ENCODE results near the gene NUP210.
A peak's percentile ranks its signal among the peaks of the same experiment; 100 is the strongest.

Gene NUP210

GRCh38 chr3:13292375-13292774, 127.7 kb downstream of the NUP210 start:
- DNase-seq (ENCODE audit: low read depth, low spot score): no peak

- DNase-seq (ENCODE audit: low read depth, low spot score): no peak
Measured at GRCh38 chr3:13290941-13291340, 129.2 kb downstream of the NUP210 start.

- no peak for DNase-seq (ENCODE audit: low read depth, low spot score)
Measured at GRCh38 chr3:13289771-13290285, 130.3 kb downstream of the NUP210 start.

GRCh38 chr3:13288732-13289718, 131.1 kb downstream of the NUP210 start:
- no peak for DNase-seq (ENCODE audit: low read depth, low spot score)

GRCh38 chr3:13287833-13288232, 132.3 kb downstream of the NUP210 start:
- no peak for DNase-seq (ENCODE audit: low read depth, low spot score)

- no peak for DNase-seq (ENCODE audit: low read depth, low spot score)
Measured at GRCh38 chr3:13286873-13287272, 133.2 kb downstream of the NUP210 start.

GRCh38 chr3:13285007-13285567, 135.0 kb downstream of the NUP210 start:
- no peak for DNase-seq (ENCODE audit: low read depth, low spot score)

- DNase-seq (ENCODE audit: low read depth, low spot score): no peak
Measured at GRCh38 chr3:13283877-13284264, 136.3 kb downstream of the NUP210 start.

- peak; percentile 57 for DNase-seq (ENCODE audit: low read depth, low spot score)
Measured at GRCh38 chr3:13282986-13283876, 136.9 kb downstream of the NUP210 start.

- DNase-seq (ENCODE audit: low read depth, low spot score): no peak
Measured at GRCh38 chr3:13282358-13282985, 137.7 kb downstream of the NUP210 start.

- peak; percentile 38 for DNase-seq (ENCODE audit: low read depth, low spot score)
Measured at GRCh38 chr3:13281507-13282357, 138.4 kb downstream of the NUP210 start.

- DNase-seq (ENCODE audit: low read depth, low spot score): no peak
Measured at GRCh38 chr3:13280811-13281506, 139.2 kb downstream of the NUP210 start.

- no peak for DNase-seq (ENCODE audit: low read depth, low spot score)
Measured at GRCh38 chr3:13280122-13280790, 139.9 kb downstream of the NUP210 start.

- DNase-seq (ENCODE audit: low read depth, low spot score): no peak
Measured at GRCh38 chr3:13279532-13279910, 140.6 kb downstream of the NUP210 start.

- DNase-seq (ENCODE audit: low read depth, low spot score): no peak
Measured at GRCh38 chr3:13278783-13279531, 141.2 kb downstream of the NUP210 start.

- DNase-seq (ENCODE audit: low read depth, low spot score): no peak
Measured at GRCh38 chr3:13277860-13278531, 142.1 kb downstream of the NUP210 start.

- DNase-seq (ENCODE audit: low read depth, low spot score): no peak
Measured at GRCh38 chr3:13277196-13277813, 142.8 kb downstream of the NUP210 start.
